GM10266 (cell line): ENCODE measurements around the gene TMBIM6.
"Not testable (repeated sequence)": the region's sequence is repeated elsewhere in the genome, so short reads cannot be mapped to it uniquely, and the experiment has no call there.

Experiments
- DNase-seq: peaks from one replicate; pipeline ENCODE4 v3.0.0; 2012; ENCODE audit errors: extremely low spot score
- TF ChIP-seq, protein P1 (sequence below): IDR thresholded peaks from 2 replicates; pipeline ENCODE4 v1.5.1; 2012; ENCODE audit warnings: mild to moderate bottlenecking, low read depth; ENCODE audit not compliant: control insufficient read depth, insufficient read depth; ENCODE audit errors: missing control alignments

TMBIM6 gene

DNA sequence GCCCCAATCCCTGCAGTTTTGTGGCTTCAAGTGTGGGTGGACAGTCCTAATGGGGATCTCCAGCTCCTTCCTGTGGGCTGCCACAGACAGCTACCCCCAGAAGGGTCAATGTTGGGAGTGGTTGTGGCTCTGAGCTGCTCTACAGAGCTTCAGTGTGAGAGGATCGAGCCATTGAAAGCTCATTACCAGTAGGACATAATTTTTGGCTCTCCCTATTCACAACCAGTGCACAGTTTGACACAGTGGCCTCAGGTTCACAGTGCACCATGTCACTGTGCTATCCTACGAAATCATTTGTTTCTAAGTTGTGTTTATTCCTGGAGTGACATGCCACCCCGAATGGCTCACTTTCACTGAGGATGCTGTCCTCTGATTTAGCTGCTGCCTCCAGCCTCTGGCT lies 22.8 kb downstream of the TMBIM6 start:
- DNase-seq = no peak

DNA sequence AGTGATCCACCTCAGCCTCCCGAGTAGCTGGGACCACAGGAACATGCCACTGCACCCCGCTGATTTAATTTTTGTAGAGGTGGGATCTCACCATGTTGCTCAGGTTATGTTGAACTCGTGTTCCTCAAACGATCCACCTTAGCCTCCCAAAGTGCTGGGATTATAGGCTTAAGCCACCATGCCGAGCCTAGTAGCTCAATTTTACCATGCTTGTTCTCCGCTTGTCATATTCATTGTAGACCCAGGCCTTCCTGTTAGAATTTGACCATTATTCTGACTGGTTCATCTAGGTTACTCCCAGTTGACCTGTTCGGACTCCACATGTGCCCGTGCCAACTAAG lies 24.7 kb downstream of the TMBIM6 start:
- DNase-seq = no peak
- TF ChIP-seq, protein P1, sequence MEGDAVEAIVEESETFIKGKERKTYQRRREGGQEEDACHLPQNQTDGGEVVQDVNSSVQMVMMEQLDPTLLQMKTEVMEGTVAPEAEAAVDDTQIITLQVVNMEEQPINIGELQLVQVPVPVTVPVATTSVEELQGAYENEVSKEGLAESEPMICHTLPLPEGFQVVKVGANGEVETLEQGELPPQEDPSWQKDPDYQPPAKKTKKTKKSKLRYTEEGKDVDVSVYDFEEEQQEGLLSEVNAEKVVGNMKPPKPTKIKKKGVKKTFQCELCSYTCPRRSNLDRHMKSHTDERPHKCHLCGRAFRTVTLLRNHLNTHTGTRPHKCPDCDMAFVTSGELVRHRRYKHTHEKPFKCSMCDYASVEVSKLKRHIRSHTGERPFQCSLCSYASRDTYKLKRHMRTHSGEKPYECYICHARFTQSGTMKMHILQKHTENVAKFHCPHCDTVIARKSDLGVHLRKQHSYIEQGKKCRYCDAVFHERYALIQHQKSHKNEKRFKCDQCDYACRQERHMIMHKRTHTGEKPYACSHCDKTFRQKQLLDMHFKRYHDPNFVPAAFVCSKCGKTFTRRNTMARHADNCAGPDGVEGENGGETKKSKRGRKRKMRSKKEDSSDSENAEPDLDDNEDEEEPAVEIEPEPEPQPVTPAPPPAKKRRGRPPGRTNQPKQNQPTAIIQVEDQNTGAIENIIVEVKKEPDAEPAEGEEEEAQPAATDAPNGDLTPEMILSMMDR = no peak

More for the DNA sequence above, 22.8 kb downstream of the TMBIM6 start:
- TF ChIP-seq, protein P1 = no peak

DNA sequence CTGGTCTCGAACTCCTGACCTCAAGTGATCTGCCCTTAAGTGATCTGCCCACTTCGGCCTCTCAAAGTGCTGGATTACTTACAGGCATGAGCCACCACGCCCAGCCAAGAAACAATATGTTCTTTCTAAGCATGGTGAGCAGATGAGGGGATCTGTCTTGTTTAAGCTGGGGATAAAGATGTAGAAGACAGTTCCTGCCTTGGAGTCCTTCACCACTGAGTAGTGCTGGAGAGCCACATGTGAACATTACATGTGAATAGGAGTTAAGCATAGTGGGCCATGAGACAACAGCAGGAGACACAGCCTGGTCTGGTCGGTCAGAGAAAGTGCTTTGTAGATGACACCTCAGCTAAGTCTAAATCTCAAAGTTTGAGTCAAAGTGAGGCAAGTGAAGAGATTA lies 26.0 kb downstream of the TMBIM6 start:
- DNase-seq = no peak
- TF ChIP-seq, protein P1 = no peak

DNA sequence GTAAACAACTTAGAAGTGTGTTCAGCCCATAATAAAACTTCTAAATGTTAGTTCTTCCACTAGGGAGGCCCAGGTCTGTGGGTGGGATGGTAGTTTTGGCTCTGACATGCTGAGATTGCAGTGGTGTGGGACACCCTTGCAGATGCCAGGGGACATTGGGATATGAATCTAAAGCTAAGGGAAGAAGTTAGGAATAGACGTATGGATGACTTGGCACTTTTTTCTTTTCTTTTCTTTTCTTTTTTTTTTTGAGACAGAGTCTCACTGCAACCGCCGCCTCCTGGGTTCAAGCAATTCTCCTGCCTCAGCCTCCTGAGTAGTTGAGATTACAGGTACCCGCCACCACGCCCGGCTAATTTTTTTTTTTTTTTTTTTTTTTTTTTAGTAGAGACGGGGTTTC lies 31.7 kb downstream of the TMBIM6 start:
- DNase-seq = not testable (repeated sequence)

DNA sequence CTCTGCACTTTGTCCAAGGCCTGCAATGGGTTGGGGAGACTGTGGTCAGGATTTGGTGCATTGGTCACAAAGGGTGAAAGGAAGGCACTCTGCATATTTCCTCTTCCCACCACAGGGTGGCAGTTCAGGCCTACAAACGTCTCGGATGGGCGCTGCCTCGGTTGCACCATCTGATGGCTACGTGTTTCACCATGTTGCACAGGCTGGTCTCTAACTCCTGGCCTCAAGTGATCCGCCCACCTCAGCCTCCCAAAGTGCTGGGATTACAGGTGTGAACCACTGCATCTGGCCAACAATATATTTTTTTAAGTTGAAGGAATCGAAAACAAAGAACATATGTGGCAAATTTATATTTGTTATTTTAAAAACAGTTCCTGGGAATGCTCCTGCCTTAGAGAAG lies 35.1 kb downstream of the TMBIM6 start:
- TF ChIP-seq, protein P1 = peak; percentile 85
- peak; percentile 75 for DNase-seq

DNA sequence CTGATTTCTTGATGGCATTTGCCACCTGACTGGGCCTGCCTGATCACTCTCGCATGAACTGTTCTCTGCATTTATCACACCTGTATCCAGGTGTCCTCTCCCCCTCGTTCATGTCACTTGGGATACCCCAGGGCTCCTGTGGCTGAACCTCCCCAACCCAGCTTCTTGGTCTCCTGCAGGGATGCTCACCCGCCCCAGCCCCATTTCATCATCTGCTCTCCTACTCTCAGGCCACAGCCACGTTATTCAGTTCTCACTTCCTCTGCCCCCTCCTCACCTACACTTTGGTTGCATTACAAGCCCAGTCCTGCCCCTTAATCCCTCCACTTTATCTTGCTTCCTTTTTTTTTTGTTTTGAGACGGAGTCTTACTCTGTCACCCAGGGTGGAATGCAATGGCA lies 35.5 kb downstream of the TMBIM6 start:
- peak; percentile 18 for DNase-seq
- TF ChIP-seq, protein P1 = no peak

DNA sequence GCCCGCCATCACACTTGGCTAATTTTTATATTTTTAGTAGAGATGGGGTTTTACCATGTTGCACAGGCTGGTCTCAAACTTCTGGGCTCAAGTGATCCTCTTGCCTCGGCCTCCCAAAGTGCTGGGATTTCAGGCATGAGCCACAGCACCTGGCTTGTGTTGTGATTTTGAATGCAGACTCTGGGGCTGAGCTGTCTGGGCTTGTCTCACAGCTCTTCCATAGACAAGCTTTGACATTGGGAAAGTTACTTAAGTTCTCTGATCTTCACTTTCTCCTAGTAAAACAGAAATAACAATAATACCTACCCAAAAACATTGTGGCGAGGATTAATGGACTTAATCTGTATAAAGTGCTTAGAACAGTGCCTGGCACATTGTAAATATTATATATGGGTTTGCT lies 36.0 kb downstream of the TMBIM6 start:
- TF ChIP-seq, protein P1 = no peak
- DNase-seq = no peak
